Spinal cord (tissue), 10 donors: ENCODE results near the gene CASZ1. TPM values are rescaled to one million over a fixed set of nuclear protein-coding genes. Genes with fewer than 3 reads are reported as not detected.
A peak's percentile ranks its signal among the peaks of the same experiment; 100 is the strongest.

Experiments
- DNase-seq, 6 donors: peaks; one replicate each; pipeline versions ENCODE4 v3.0.0 to v3.0.0-alpha.2; 2013 to 2015; ENCODE audit warnings: low spot score in 6 of 6, low read depth in 4 of 6
- H3K27ac ChIP-seq: one replicate; pipeline ENCODE4 v1.5.1; 2013; ENCODE audit warnings: low read depth, low read length, control low read depth
- H3K27me3 ChIP-seq: one replicate; pipeline ENCODE4 v1.6.1; 2013; ENCODE audit warnings: low read length; ENCODE audit not compliant: control insufficient read depth, insufficient read depth
- H3K36me3 ChIP-seq: one replicate; pipeline ENCODE4 v1.6.1; 2013; ENCODE audit warnings: low read length; ENCODE audit not compliant: control insufficient read depth, insufficient read depth
- H3K4me1 ChIP-seq: one replicate; pipeline ENCODE4 v1.6.1; 2013; ENCODE audit warnings: low read length; ENCODE audit not compliant: control insufficient read depth, insufficient read depth
- H3K4me3 ChIP-seq: one replicate; pipeline ENCODE4 v1.5.1; 2013; ENCODE audit warnings: low read depth, low read length, control low read depth
- H3K9me3 ChIP-seq: one replicate; pipeline ENCODE4 v1.6.1; 2013; ENCODE audit warnings: low read length; ENCODE audit not compliant: control insufficient read depth, insufficient read depth
- WGBS: methylation state at CpG from one replicate; pipeline ENCODE4 v1.1.5; 2013; ENCODE audit warnings: missing lambda C conversion rate; ENCODE audit not compliant: insufficient coverage; 5-methylcytosine and 5-hydroxymethylcytosine counted together
- polyA plus RNA-seq, 2 donors: library from polyadenylated mRNA; unstranded; fragments of 120-200 nt; gene quantifications; one replicate each; pipeline ENCODE4 v1.2.1, GENCODE V29; 2013; ENCODE audit not compliant: insufficient read length in 2 of 2
- total RNA-seq, 2 donors: library from RNA; depleted of rRNA in 1 of 2; stranded (reverse); fragments of 120-200 nt in 1 of 2; fragments of >200 nt in 1 of 2; gene quantifications; one replicate each; pipeline versions ENCODE4 v1.2.3 to v1.2.4, GENCODE V29; 2013 to 2014
- donor health status: healthy.

The CASZ1 gene
- total and polyA plus RNA-seq, 4 donors: 6.0 to 18.7 (median 11.3) TPM

GRCh38 chr1:10799726-10800125, 3.3 kb upstream of the CASZ1 start:
- H3K36me3 ChIP-seq: no peaks in the 10 kb centered on the region
- no peaks in the 10 kb centered on the region for H3K9me3 ChIP-seq
- no peak overlapping the region for H3K4me3 ChIP-seq
- peaks cover 58% of the 10 kb centered on the region for H3K27me3 ChIP-seq
- no peak for DNase-seq
- 35% methylated on average over 6 of the region's 6 CpGs for WGBS
- H3K4me1 ChIP-seq: peaks cover 17% of the 10 kb centered on the region
- H3K27ac ChIP-seq: no peak overlapping the region

- H3K4me1 ChIP-seq: peaks cover 29% of the 10 kb centered on the region
- under 1% methylated on average over 35 of the region's 41 CpGs for WGBS
- no peaks in the 10 kb centered on the region for H3K9me3 ChIP-seq
- H3K4me3 ChIP-seq: peak overlapping the region; percentile 16
- no peak overlapping the region for H3K27ac ChIP-seq
- H3K27me3 ChIP-seq: peaks cover 81% of the 10 kb centered on the region
- no peak for DNase-seq
- H3K36me3 ChIP-seq: no peaks in the 10 kb centered on the region
Measured at GRCh38 chr1:10795276-10796021, 997 bp downstream of the CASZ1 start.

DNA sequence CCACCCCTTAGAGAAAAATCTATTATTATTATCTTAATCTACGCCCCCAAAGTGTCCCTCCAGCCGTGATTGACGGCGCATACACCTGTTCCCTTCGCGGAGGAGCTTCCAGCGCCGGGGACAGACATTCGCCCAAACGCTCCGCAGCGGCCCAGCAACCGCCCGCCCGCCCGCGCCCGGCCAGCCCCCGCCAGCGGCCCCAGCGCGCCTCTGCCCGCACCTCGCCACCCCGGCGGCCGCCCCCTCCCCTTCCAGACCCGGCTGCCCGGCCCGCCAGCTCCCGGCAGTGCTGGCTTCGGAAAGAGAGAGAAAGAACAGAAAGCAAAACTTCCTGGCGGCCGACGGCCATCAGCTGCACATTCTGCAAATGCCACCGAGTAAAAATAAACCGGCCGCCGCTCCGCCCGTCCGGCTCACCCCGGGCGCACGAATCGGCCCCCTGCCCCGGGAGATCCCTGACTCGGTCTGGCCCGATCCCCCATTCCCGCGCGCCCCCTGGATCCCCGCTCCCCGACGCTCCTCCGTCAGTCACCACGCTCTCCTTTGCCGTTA, 1.6 kb downstream of the CASZ1 start:
- peak in 1 of 6 donors; percentile 24 for DNase-seq
- under 1% methylated on average over 58 of the region's 58 CpGs for WGBS
- no peak overlapping the region for H3K27ac ChIP-seq
- H3K27me3 ChIP-seq: peaks cover 81% of the 10 kb centered on the region
- H3K4me1 ChIP-seq: peaks cover 29% of the 10 kb centered on the region
- peak overlapping the region; percentile 16 for H3K4me3 ChIP-seq
- H3K9me3 ChIP-seq: no peaks in the 10 kb centered on the region
- H3K36me3 ChIP-seq: no peaks in the 10 kb centered on the region

DNA sequence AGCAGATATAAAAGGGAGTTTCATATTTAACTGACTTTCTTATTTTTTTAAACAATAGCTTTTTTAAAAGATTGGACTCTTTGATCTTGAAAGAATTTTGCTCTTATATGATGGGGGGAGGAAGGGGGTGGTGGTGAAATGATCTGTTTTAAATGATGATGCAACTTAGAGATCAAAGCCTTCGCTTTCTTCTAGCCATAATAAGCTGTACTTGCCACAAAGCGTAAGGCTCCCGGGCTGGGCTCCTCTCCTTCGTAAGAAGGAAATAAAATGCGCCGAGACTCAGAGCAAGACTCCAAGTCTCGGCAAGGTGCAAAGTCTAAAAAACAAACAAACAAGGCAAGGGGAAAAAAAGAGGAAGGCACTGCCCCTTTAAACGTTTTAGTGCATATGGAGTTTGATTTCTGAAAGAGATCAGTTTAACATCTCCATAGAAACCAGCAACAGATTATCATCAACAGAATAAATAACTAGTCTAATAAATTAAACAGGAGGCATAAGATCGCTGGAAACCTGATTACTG, 3.3 kb downstream of the CASZ1 start:
- Histone ChIP-seq H3K36me3 (no peaks in the 10 kb centered on the region), H3K27ac (no peak overlapping the region), H3K9me3 (no peaks in the 10 kb centered on the region), H3K4me1 (peaks cover 38% of the 10 kb centered on the region), H3K27me3 (peaks cover 86% of the 10 kb centered on the region), H3K4me3 (no peak overlapping the region)
- DNase-seq: peak in 2 of 6 donors; percentile 46 to 69
- no CpG with 5 or more reads among the region's 9 CpGs for WGBS

GRCh38 chr1:10791105-10791951, 5.1 kb downstream of the CASZ1 start:
- WGBS: 0% methylated on average over 2 of the region's 8 CpGs
- Histone ChIP-seq H3K36me3 (no peaks in the 10 kb centered on the region), H3K9me3 (no peaks in the 10 kb centered on the region), H3K27me3 (peaks cover 90% of the 10 kb centered on the region), H3K4me1 (peaks cover 47% of the 10 kb centered on the region), H3K27ac (no peak overlapping the region), H3K4me3 (no peak overlapping the region)
- peak in 1 of 6 donors; percentile 67 for DNase-seq

DNA sequence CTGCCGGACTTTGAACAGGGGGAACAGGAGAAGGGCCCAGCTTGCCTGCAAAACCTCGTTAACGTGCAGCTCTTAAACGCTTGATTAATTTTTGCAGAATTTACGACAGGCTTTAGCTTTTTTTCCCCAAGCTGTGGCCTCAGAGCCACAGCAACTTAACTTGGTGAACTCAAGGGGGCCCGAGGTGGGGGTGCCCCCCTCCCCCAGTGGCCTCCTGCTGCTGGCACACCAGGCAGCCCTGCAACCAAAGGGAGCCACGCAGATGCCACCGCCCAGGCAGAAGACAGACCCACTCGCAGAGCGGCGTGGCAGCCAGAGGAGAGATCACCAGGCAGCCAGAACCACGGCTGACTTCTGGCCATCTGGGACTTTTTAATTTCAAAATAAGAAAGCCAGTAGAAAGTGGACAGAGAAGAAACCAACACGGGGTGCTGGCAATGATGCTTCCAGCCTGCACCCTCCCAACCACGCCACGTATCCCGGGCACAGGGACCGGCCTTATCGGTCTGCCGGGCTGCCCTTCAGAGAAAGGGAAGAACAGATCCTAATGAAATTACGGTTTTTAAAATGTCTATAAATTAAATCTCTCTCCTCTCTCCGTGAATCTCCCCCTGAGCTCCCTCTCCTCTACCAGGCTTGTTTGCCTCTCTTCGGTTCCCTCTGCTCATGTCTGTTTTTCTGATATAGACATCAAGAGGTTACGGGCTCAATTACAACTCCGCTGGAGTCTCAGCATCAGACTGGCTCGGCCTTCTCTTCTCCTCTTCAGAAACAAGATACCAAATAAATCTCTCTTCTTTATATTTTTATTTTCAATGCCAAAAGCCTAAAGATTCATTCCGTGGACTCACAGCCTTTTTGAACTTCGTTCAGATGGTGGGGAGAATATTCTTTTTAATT, 6.4 kb downstream of the CASZ1 start:
- no peaks in the 10 kb centered on the region for H3K9me3 ChIP-seq
- peaks cover 85% of the 10 kb centered on the region for H3K27me3 ChIP-seq
- no peak for DNase-seq
- no peak overlapping the region for H3K27ac ChIP-seq
- WGBS: 52% methylated on average over 18 of the region's 27 CpGs
- peaks cover 43% of the 10 kb centered on the region for H3K4me1 ChIP-seq
- no peak overlapping the region for H3K4me3 ChIP-seq
- no peaks in the 10 kb centered on the region for H3K36me3 ChIP-seq

GRCh38 chr1:10789047-10789791, 7.2 kb downstream of the CASZ1 start:
- no peak overlapping the region for H3K4me3 ChIP-seq
- no peaks in the 10 kb centered on the region for H3K36me3 ChIP-seq
- WGBS: 65% methylated on average over 7 of the region's 8 CpGs
- DNase-seq: no peak
- no peaks in the 10 kb centered on the region for H3K9me3 ChIP-seq
- H3K27me3 ChIP-seq: peaks cover 80% of the 10 kb centered on the region
- H3K27ac ChIP-seq: no peak overlapping the region
- peaks cover 36% of the 10 kb centered on the region for H3K4me1 ChIP-seq

GRCh38 chr1:10788592-10789006, 7.8 kb downstream of the CASZ1 start:
- Histone ChIP-seq H3K27ac (no peak overlapping the region), H3K36me3 (no peaks in the 10 kb centered on the region), H3K27me3 (peaks cover 75% of the 10 kb centered on the region), H3K9me3 (no peaks in the 10 kb centered on the region), H3K4me1 (peaks cover 32% of the 10 kb centered on the region), H3K4me3 (no peak overlapping the region)
- DNase-seq: peak in 3 of 6 donors; percentile 51 to 84 (median 82)
- 23% methylated on average over 11 of the region's 11 CpGs for WGBS
